GM21786 (cell line): ENCODE data around the gene SIGLEC7.
A peak's percentile ranks its signal among the peaks of the same experiment; 100 is the strongest.

Source experiments
- ATAC-seq: cut with Tn5 transposase; IDR thresholded peaks from one replicate; pipeline ENCODE4 v1.9.1; 2021; ENCODE audit not compliant: unreplicated experiment

Gene SIGLEC7

DNA sequence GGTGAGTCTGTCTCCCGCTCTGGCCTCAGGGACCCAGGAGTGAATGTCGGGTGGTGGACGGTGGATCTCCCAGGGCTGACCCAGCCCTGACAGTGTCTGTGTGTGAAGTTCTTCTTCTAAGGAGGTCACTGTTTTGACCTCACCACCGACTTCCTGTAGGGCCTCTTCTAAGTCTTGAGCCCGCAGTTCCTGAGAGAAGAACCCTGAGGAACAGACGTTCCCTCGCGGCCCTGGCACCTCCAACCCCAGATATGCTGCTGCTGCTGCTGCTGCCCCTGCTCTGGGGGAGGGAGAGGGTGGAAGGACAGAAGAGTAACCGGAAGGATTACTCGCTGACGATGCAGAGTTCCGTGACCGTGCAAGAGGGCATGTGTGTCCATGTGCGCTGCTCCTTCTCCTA lies at the start of gene SIGLEC7:
Gene SIGLEC7 (plus strand): TSS at position 183 of the 400 bp plus-strand sequence. CDS start 69 bp downstream, at position 252.
- ATAC-seq: no peak

GRCh38 chr19:51093101-51093500 lies 49.0 kb upstream of the SIGLEC7 start:
- no peak for ATAC-seq

DNA sequence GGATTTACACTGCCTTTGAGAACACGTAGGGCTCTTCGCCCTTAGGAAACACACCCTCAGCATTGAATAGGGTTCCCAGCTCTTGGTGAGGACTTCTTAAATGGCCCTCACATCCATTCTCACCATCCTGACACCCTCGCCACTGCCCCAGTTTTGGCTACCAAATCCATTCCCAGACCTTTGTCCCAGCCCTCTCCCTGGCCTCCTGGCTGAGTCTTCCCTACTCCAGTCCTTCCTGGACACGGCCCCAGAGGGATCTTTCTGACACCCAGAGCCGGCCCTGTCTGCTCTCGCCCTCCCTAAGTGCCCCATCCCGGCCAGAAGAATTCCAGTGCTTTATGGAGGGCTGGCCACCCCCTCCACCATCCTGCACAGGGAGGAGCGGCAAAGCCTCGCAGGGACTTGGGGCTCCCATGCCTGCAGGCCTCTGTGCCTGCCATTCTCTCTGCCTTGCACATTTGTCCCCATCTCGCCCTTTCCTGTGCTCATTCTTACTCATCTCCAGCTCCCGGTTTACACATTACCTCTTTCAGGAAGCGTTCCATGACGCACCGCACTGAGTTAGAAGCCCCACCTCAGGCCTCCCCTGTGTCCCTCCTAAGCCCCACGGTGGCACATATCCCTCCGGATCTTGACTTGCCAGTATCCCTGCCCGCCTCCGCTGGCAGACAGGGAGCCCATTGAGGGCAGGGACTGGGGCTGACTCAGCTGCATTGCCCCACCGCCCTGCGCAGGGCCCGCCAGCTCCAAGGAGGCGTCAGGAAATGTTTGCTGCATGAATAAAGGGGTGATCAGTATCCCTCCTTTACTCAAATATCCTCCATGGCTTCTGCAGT lies 48.4 kb upstream of the SIGLEC7 start:
- no peak for ATAC-seq

GRCh38 chr19:51094696-51095279 lies 47.3 kb upstream of the SIGLEC7 start:
- ATAC-seq: no peak

DNA sequence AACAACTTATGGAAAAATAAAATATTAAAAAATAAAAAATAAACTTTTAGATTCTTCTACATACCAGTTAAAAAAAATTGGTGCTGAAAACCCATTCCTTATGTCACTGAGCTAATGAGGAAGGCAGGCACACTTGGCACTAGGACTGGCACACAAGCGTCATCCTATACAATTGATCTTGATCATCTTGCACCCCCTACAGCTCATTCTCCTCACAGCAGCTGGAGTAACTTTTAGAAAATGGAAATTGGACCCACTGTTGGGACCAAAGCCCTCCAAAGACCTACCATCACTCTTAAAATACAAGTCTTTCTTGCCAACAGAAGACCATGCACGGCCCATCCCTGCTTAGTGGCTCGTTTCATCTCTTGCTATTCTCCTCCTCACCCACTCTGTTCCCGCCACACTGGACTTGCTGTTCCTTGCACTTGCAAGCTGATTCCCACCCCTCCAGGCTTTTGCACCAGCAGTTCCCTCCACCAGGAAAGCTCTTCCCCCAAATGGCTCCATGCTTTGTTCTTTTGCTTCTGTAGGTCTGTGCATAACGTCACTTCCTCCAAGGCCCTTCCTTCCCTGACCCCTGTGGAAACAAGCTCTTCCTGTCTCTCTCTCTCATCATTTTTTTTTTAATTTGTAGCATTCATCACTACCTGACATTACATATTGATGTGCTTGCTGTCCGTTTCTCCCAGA lies 45.5 kb upstream of the SIGLEC7 start:
- ATAC-seq: no peak

- no peak for ATAC-seq
Observed at GRCh38 chr19:51097166-51097738, 44.8 kb upstream of the SIGLEC7 start.

DNA sequence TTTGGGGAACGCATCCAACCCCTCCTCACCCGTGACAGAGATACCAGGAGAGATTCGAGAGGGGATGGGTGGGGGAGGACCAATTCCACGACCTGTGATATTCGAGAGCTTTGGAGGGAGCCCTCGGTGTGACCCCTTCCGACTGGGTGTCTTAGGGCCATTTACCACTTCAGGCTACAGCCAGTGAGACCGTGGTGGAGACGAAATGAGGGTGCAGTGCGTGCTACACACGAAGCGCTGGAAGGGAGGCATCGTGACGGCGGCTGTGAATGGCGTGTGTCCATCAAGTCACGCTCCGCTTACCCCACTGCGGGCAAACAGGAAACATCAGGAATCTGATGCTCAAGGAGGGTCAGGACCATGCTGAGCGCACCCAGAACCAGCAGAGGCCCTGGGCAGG lies 44.3 kb upstream of the SIGLEC7 start:
- ATAC-seq: no peak

GRCh38 chr19:51098365-51099046 lies 43.6 kb upstream of the SIGLEC7 start:
- no peak for ATAC-seq

DNA sequence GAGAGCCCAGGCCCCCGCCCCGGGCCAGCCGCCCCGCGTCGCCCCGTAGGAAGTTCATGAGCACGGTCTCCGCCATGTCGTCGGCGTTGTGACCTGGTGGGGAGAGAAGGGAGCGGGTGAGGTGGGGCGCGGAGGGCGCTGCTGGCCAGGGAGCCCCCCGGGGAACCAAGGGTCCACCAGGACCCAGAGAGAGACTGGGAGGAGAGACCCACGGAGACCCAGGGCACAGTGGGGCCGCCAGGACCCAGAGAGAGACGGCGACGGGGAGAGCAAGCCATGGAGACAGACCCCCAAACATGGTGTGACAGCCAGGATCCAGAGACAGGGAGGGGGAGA lies 43.1 kb upstream of the SIGLEC7 start:
- ATAC-seq: no peak

DNA sequence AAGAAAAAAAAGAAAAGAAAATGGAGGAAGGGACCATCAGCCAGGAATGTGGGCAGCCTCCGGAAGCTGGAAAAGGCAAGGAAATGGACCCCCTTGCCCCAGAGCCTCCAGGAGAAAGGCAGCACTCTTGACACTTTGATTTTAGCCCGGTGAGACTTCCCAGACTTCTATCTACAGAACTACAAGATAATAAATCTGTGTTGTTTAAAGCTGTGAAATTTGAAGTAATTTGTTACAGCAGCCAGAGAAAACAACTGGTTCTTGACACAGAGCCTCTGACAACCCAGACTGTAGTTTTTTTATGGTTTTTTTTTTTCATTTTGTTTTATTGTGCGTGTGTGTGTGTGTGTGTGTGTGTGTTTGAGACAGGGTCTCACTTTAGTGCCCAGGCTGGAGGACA lies 41.5 kb upstream of the SIGLEC7 start:
- ATAC-seq: no peak

- ATAC-seq: no peak
Observed at GRCh38 chr19:51101171-51101865, 40.8 kb upstream of the SIGLEC7 start.

DNA sequence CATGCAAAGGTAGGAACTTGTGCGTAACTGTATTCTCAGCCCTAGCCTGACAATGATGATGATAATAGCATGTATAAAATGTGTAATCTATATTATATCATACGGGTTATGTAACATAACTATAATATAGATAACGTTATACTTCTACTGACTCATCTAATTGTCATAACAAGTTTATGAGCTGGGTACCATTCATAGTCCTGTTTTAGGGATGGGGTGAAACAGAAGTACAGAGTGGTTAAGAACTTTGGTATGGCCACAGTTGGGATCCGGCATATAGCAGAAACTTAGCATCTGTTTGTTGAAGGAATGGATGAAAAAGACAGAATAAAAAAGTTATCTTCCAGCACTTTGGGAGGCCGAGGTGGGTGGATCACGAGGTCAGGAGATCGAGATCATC lies 39.1 kb upstream of the SIGLEC7 start:
- no peak for ATAC-seq

- ATAC-seq: no peak
Observed at GRCh38 chr19:51103926-51104341, 38.2 kb upstream of the SIGLEC7 start.

DNA sequence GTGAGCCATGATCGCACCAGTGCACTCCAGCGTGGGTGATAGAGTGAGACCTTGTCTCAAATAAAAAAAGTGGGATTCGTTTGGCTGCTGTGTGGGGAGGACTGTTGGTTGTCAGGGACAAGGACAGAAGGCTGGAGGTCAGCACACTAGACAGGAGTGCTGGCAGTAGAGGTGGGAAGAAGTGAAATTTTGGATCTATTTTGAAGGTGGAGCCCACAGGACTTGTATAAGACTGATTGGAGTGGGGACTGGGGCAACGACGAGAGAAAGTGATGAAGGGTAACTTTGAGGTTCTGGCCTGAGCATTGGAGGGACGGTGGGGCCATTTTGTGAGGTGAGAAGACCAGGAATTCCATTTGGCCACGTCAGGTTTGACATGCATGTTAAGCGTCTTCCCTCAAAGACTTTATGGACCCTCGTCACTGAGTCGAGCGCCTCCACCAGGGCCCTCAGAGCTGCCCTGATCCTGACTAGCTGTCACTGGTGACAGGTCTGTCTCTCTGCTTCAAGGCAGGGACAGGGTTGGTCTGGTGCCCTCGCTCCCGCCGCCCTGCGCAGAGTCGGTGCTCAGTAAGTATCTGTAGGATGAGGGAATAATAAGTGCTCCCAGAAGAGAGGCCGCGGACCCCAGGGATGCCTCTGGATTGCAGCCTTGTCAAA lies 34.6 kb upstream of the SIGLEC7 start:
- ATAC-seq: peak; percentile 3

DNA sequence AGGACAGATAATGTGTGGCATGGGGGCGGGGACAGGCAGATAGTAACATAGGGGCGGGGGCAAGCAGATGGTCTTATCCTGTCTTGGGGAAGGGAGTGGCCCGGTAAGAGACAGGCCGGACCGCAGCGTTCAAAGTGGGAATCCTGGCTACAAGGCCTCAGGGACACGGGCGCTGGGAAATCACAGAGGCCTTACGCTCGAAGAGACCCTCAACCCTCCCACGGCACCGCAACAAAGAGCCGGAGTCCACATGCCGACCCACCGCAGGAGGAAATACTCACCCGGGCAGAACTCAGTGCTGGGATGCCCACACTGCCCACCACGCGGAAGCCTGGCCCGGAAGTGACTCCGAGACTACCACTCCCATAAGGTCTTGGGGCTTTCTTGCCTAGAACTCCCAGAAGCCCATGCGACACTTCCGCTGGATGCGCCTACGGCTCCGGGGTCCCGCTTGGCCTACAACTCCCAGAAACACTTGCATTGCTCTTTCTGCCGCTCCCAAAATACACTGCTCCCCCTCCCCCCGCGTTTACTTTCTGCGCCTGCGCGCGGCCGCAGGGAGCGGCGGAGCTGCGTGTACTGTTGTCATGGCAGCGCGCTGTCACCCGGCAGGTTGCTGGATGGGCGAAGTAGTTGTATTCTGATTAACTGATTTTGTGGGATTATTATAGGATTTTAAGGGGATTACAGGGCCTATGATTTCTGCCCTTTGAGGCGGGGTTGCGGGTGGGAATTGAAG lies 33.9 kb upstream of the SIGLEC7 start, which contains the start of gene CTU1:
Gene CTU1 (minus strand): TSS at position 344 of the 739 bp plus-strand sequence. CDS start 3,840 bp downstream, outside the sequence.
- ATAC-seq: peak; percentile 96

DNA sequence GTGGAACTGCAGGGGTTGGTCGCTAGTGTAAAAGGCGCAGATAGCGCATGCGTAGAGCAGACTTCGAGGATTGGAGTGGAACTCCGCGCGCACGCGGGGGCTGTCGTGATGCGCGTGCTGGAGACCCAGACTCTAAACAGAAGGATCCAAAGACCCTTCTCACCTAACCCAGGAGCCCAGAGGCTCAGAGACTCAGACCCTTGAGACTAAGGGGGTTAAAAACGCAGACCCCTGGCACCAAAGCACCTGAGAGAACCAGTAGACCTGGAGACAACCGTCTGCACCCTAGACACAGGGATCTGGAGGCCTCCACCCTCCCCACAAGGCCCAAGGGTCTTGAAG lies 33.3 kb upstream of the SIGLEC7 start:
- ATAC-seq: no peak

DNA sequence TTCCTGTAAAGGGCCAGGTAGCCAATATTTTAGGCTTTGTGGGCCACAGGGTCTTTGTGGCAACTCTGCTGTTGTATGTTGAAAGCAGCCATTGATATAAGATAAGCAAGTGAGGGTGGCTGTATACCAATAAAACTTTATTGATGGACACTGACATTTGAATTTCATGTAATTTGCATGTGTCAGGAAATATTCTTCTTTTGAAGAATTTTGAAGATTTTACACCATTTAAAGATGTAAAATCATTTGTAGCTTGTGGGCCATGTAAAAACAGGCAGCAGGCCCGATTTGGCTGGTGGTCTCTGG lies 31.5 kb upstream of the SIGLEC7 start:
- no peak for ATAC-seq

GRCh38 chr19:51111606-51112005 lies 30.5 kb upstream of the SIGLEC7 start:
- no peak for ATAC-seq

DNA sequence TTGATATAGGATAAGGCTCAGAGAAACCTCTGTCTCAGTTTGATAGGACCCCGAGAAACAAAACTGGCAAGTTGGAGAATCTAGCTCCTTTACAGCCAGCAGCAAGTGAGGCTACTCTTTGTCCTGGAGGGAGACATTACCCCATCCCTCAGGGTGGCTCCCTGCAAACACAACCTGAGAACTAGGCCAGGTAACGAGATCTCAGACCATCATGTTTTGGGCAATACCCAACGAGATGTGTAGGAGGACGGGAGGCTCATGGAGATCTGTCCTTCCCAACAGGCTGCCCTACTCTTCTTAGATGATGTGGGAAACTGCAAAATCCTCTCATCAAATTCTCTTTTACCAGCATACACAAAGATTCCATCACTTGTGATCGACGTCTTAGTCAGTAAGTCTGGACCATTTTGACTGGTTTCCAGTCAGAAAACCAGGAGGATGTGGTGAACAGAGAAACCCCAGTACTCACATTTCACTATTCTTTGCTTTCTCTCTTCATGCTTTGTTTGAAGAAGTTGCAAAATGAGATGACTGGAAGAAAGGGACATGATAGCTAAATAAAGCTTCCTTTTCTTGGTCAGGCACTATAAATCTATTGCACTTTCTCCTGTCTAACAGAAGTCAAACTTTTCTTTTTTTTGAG lies 27.9 kb upstream of the SIGLEC7 start:
- no peak for ATAC-seq
